Measurements from ENCODE around the gene ERBIN.

DNA sequence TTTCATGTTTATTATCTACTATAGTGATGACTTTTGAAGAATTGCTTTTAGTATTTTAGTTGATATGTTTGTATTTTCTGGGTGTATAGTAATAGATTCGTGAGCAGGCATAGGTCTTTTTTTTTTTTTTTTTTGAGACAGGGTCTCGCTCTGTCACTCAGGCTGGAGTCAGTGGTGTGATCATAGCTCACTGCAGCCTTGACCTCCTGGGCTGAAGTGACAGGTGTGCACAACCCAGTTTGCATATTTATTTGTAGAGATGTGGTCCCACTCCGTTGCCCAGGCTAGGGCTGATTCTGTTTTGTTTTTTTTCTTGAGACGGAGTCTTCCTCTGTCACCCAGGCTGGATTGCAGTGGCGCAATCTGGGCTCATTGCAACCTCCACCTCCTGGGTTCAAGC is 11.9 kb downstream of the ERBIN start:
- no peak for TF ChIP-seq EZH2 (IDR thresholded peaks at IDR 0.05; ENCODE audit: low read depth)
- TF ChIP-seq, protein P1, sequence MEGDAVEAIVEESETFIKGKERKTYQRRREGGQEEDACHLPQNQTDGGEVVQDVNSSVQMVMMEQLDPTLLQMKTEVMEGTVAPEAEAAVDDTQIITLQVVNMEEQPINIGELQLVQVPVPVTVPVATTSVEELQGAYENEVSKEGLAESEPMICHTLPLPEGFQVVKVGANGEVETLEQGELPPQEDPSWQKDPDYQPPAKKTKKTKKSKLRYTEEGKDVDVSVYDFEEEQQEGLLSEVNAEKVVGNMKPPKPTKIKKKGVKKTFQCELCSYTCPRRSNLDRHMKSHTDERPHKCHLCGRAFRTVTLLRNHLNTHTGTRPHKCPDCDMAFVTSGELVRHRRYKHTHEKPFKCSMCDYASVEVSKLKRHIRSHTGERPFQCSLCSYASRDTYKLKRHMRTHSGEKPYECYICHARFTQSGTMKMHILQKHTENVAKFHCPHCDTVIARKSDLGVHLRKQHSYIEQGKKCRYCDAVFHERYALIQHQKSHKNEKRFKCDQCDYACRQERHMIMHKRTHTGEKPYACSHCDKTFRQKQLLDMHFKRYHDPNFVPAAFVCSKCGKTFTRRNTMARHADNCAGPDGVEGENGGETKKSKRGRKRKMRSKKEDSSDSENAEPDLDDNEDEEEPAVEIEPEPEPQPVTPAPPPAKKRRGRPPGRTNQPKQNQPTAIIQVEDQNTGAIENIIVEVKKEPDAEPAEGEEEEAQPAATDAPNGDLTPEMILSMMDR (conservative IDR thresholded peaks at IDR 0.05) = no peak

Data from PC-9 (cell line).